GM06990 (cell line): ENCODE results near the gene ULK4.

ENCODE experiments used
- DNase-seq: peaks from one replicate; pipeline ENCODE4 v3.0.0-alpha.2; 2011; ENCODE audit not compliant: insufficient read length; ENCODE audit errors: extremely low read depth
- H3K27me3 ChIP-seq: replicated peaks from 2 replicates; pipeline ENCODE4 v1.6.0; 2011; ENCODE audit warnings: low read length; ENCODE audit not compliant: control insufficient read depth, insufficient read depth
- H3K36me3 ChIP-seq: 2 replicates; pipeline ENCODE4 v1.5.1; 2011; ENCODE audit warnings: low read length; ENCODE audit not compliant: control insufficient read depth, insufficient read depth
- H3K4me3 ChIP-seq: replicated peaks from 2 replicates; pipeline ENCODE4 v1.5.1; 2011; ENCODE audit warnings: low read depth, mild to moderate bottlenecking, control low read depth, low read length
- CTCF ChIP-seq: IDR thresholded peaks from 2 replicates; pipeline ENCODE4 v1.5.1; 2011; ENCODE audit warnings: low read length, control low read depth, mild to moderate bottlenecking, inconsistent platforms; ENCODE audit not compliant: insufficient read depth, poor library complexity, severe bottlenecking

ULK4 gene

DNA sequence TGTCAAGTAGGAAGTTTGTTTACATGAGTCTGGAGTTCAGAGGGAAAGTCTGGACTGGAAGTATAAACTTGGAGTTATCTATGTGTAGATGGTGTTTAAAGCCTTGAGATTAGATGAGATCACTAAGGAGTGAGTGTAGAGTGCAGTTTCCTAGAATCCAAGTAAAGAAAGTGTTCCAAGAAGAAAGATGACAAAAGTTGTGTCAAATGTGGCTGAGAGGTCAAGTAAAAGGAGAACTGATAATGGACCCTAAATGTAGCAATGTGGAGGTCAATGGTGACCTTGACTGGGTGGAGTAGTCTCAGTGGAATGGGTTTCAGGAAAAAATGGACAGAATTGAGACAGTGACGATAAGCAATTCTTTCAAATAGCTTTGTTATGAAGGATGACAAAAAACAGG, 39.9 kb upstream of the ULK4 start:
- TF ChIP-seq CTCF, result no peak
- H3K36me3 ChIP-seq, result no peaks in the 10 kb centered on the region
- no peaks in the 10 kb centered on the region for H3K27me3 ChIP-seq
- no peak for DNase-seq
- H3K4me3 ChIP-seq, result no peak overlapping the region

GRCh38 chr3:41999909-42000308, 38.0 kb upstream of the ULK4 start:
- Histone ChIP-seq H3K36me3 (no peaks in the 10 kb centered on the region), H3K4me3 (no peak overlapping the region), H3K27me3 (no peaks in the 10 kb centered on the region)
- TF ChIP-seq CTCF, result no peak
- no peak for DNase-seq

- H3K27me3 ChIP-seq, result no peaks in the 10 kb centered on the region
- no peak for TF ChIP-seq CTCF
- no peak overlapping the region for H3K4me3 ChIP-seq
- no peaks in the 10 kb centered on the region for H3K36me3 ChIP-seq
- DNase-seq, result no peak
Measured at GRCh38 chr3:41997702-41998550, 36.0 kb upstream of the ULK4 start.

- Histone ChIP-seq H3K4me3 (no peak overlapping the region), H3K36me3 (no peaks in the 10 kb centered on the region), H3K27me3 (no peaks in the 10 kb centered on the region)
- TF ChIP-seq CTCF, result no peak
- no peak for DNase-seq
Measured at GRCh38 chr3:41991437-41991836, 29.5 kb upstream of the ULK4 start.

- Histone ChIP-seq H3K4me3 (no peak overlapping the region), H3K36me3 (no peaks in the 10 kb centered on the region), H3K27me3 (no peaks in the 10 kb centered on the region)
- DNase-seq, result no peak
- no peak for TF ChIP-seq CTCF
Measured at GRCh38 chr3:41989518-41989917, 27.6 kb upstream of the ULK4 start.
